Measurements from ENCODE around the gene MYO1B. TPM values are rescaled to one million over a fixed set of nuclear protein-coding genes. Genes with fewer than 3 reads are reported as not detected.

Gene MYO1B
- total and polyA plus RNA-seq, 2 of the 8 experiments (the other 6 are each of a cell fraction or from before 2014, with no cell fraction given): 15.5 to 61.2 TPM

DNA sequence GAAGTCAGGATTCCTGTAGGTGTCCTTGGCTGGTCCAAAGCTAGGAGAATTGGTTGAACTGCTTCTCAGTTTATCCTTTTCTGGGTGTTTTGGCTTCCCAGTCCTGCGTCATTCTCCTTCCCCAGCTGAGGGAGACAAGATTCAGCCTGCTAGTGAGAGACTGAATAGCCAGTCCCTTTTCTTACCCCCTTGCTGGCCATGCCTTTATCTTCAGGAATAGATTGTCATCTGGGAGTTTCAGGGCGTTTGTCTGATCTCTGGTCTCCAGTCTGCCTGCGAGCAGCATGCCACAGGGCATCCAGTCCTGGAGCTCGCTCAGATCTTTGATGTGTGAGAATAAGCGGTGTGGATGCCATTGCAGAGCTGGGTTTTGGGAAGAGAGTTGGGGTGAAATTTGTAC, 5.8 kb downstream of the MYO1B start (continued):
- no peak for TF ChIP-seq JUND (IDR thresholded peaks at IDR 0.05; ENCODE audit: low read length)
- no peak for TF ChIP-seq CBX5 (IDR thresholded peaks at IDR 0.05; ENCODE audit: low read depth, low read length)
- TF ChIP-seq, protein P1, sequence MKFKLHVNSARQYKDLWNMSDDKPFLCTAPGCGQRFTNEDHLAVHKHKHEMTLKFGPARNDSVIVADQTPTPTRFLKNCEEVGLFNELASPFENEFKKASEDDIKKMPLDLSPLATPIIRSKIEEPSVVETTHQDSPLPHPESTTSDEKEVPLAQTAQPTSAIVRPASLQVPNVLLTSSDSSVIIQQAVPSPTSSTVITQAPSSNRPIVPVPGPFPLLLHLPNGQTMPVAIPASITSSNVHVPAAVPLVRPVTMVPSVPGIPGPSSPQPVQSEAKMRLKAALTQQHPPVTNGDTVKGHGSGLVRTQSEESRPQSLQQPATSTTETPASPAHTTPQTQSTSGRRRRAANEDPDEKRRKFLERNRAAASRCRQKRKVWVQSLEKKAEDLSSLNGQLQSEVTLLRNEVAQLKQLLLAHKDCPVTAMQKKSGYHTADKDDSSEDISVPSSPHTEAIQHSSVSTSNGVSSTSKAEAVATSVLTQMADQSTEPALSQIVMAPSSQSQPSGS (IDR thresholded peaks at IDR 0.05; ENCODE audit: low read length): no peak
- no peak for TF ChIP-seq MAFK (IDR thresholded peaks at IDR 0.05; ENCODE audit: low read depth, low read length)
- no peak for TF ChIP-seq SP4 (IDR thresholded peaks at IDR 0.05; ENCODE audit: low read length)

Data from H1 (cell line).